ENCODE results near the gene HECTD1. TPM values are rescaled to one million over a fixed set of nuclear protein-coding genes. Genes with fewer than 3 reads are reported as not detected.
"Not testable (repeated sequence)": the region's sequence is repeated elsewhere in the genome, so short reads cannot be mapped to it uniquely, and the experiment has no call there.

HECTD1 gene
- total RNA-seq, 4 donors from 2014 or later = 189 to 236 (median 209) TPM

DNA sequence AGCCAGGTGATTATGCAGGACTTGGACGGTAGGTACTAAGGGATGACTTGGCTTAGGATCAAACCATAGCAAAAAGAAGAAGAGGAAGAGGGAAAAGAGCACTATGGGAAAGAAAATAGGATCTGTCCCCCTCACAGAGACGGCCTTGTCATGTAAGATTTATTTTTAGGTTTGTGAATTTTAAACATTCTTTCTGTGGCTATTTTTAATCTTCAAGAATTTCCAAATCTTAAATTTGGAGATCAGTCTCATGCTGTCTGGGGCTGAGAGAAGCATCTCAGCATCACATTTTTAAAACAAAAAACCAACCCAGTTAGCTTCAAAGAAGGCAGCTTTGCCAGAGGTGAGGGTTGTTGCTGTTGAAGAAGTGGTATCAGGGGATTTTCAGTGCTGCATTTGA lies 128.8 kb downstream of the HECTD1 start:
- DNase-seq (ENCODE audit: low spot score) (no peak), ATAC-seq (ENCODE audit: low FRiP score) (no peak)
- TF ChIP-seq, protein P1, sequence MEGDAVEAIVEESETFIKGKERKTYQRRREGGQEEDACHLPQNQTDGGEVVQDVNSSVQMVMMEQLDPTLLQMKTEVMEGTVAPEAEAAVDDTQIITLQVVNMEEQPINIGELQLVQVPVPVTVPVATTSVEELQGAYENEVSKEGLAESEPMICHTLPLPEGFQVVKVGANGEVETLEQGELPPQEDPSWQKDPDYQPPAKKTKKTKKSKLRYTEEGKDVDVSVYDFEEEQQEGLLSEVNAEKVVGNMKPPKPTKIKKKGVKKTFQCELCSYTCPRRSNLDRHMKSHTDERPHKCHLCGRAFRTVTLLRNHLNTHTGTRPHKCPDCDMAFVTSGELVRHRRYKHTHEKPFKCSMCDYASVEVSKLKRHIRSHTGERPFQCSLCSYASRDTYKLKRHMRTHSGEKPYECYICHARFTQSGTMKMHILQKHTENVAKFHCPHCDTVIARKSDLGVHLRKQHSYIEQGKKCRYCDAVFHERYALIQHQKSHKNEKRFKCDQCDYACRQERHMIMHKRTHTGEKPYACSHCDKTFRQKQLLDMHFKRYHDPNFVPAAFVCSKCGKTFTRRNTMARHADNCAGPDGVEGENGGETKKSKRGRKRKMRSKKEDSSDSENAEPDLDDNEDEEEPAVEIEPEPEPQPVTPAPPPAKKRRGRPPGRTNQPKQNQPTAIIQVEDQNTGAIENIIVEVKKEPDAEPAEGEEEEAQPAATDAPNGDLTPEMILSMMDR (IDR thresholded peaks at IDR 0.05) = no peak

DNA sequence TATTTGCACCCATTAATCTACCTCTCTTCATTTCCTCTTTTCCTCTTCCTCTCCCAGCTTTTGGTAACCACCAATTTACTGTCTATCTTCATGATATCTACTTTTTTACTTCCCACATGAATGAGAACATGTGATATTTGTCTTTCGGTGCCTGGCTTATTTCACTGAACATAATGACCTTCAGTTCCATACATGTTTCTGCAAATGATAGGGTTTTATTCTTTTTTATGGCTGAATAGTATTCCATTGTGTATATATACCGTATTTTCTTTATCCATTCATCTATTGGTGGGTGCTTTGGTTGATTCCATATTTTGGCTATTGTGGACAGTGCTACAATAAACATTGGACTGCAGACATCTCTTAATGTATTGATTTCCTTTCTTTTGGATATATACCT lies 132.4 kb downstream of the HECTD1 start:
- TF ChIP-seq, protein P1 (IDR thresholded peaks at IDR 0.05) = no peak
- ATAC-seq (ENCODE audit: low FRiP score) = no peak
- DNase-seq (ENCODE audit: low spot score) = no peak

DNA sequence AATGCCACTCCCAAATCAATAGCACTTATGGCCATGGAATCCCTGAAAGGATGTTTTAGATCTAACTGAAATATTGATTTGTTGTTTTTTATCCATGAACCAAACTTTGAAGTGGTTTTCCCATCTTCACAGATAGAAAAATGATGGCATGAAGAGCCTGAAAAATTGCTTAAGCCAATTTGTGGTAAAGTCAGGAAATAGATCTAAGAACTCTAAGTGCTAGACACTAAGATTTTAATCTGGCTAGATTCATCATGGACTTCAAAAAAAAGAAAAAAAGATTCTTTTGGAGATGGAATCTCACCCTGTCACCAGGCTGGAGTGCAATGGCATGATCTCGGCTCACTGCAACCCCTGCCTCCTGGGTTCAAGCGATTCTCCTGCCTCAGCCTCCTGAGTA lies 136.4 kb downstream of the HECTD1 start:
- DNase-seq (ENCODE audit: low spot score) (no peak), ATAC-seq (ENCODE audit: low FRiP score) (no peak)
- TF ChIP-seq, protein P1 (IDR thresholded peaks at IDR 0.05) = no peak

DNA sequence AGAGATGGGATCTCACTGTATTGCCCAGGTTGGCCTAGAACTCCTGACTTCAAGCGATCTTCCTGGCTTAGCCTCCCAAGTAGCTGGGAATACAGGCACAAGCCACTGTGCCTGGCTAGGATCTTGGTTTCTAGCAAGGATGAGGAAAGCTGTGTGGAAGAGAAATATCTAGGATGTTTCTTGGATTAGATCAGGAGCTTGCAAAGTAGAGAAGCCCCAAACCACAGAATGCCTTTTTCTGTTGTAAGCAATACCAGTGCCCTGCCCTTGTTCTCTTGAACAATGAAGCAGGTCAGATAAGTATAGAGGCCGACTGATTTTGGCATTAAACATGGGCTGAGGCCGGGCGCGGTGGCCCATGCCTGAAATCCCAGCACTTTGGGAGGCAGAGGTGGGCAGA lies 137.2 kb downstream of the HECTD1 start:
- TF ChIP-seq, protein P1 (IDR thresholded peaks at IDR 0.05) = no peak
- no peak for ATAC-seq (ENCODE audit: low FRiP score)
- DNase-seq (ENCODE audit: low spot score) = no peak

DNA sequence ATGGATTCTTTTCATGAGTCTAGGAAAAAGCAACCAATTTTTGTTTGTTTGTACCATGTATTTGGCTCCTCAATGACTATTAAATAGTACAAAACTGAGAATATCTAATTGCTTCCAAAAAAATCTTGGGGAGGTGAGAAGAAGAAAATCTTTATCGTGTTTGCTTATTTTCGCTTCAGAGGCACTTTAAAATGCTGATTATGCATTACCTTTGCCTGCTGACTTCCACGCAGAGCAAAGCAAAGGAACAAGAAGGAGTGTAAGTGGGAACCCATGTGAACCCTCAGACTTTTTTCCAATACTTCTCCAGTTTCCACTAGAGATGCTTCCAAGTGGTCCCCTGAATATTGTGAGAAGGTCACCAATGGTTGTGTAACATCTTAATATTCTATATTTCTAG lies 138.2 kb downstream of the HECTD1 start:
- TF ChIP-seq, protein P1 (IDR thresholded peaks at IDR 0.05) = no peak
- ATAC-seq (ENCODE audit: low FRiP score) (no peak), DNase-seq (ENCODE audit: low spot score) (no peak)

DNA sequence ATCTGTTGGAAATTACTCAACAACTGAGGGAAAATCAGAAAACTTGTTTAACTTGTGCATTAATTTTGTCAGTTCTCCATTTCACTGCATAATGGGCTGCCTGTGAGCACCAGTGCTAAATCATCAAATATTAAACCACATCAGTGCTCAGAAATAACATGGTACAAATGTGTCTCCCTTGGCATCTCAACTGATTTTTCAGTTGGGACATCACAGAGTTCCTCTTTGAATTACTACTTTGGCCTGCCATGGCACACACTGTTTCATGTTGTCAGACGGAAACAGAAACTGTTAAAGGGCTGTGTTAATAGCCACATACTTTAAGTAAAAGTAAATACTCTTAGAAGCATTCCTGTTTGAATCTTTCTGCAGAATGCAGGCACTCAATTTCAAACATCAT lies 139.4 kb downstream of the HECTD1 start:
- DNase-seq (ENCODE audit: low spot score) (no peak), ATAC-seq (ENCODE audit: low FRiP score) (no peak)
- TF ChIP-seq, protein P1 (IDR thresholded peaks at IDR 0.05) = no peak

DNA sequence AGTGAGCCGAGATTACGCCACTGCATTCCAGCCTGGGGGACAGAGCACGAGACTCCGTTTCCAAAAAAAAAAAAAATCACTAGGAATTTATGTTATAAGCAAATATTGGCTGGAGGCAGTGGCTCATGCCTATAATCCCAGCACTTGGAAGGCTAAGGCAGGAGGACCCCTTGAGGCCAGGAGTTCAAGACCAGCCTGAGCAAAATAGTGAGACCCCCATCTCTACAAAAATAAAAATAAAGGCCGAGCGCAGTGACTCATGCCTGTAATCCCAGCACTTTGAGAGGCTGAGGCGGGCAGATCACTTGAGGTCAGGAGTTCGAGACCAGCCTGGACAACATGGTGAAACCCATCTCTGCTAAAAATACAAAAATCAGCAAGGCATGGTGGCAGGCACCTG lies 144.7 kb downstream of the HECTD1 start:
- not testable (repeated sequence) for ATAC-seq (ENCODE audit: low FRiP score); DNase-seq (ENCODE audit: low spot score)
